B cell (primary cell): ENCODE measurements around the gene PAMR1.

ENCODE experiments used
- CTCF ChIP-seq: fragments of 200-600 bp; IDR thresholded peaks from one replicate; pipeline ENCODE4 v1.8.0; 2022; ENCODE audit warnings: antibody characterized with exemption, mild to moderate bottlenecking
- EZH2 ChIP-seq: IDR thresholded peaks from 2 replicates; pipeline ENCODE4 v1.6.1; 2012; ENCODE audit warnings: borderline replicate concordance, low read depth, mild to moderate bottlenecking, moderate library complexity, low read length; ENCODE audit not compliant: insufficient read depth, poor library complexity, severe bottlenecking

GRCh38 chr11:35486934-35487333 lies 38.5 kb downstream of the PAMR1 start:
- TF ChIP-seq CTCF = no peak
- no peak for TF ChIP-seq EZH2
